MM.1S (cell line): ENCODE results near the gene SLC8A1.

Source experiments
- DNase-seq: peaks from one replicate; pipeline ENCODE4 v3.0.0-alpha.2; 2015
- H2AFZ ChIP-seq: fragments of 300-600 bp; sonication (generic); 2 replicates; pipeline ENCODE4 v1.6.0; 2016; ENCODE audit warnings: antibody characterized with exemption, low read length
- H3F3A ChIP-seq: fragments of 300-600 bp; sonication (generic); 2 replicates; pipeline ENCODE4 v1.6.1; 2016; ENCODE audit warnings: mild to moderate bottlenecking, antibody characterized with exemption, low read length, moderate library complexity, mixed read lengths; ENCODE audit not compliant: insufficient read depth
- H3K27ac ChIP-seq: fragments of 300-600 bp; sonication (generic); 2 replicates; pipeline ENCODE4 v1.5.1; 2016; ENCODE audit warnings: mild to moderate bottlenecking, low read length
- H3K27me3 ChIP-seq: fragments of 300-600 bp; sonication (generic); replicated peaks from 2 replicates; pipeline ENCODE4 v1.6.0; 2016; ENCODE audit warnings: low read length; ENCODE audit not compliant: insufficient read depth
- H3K36me3 ChIP-seq: fragments of 300-600 bp; sonication (generic); replicated peaks from 2 replicates; pipeline ENCODE4 v1.6.1; 2016; ENCODE audit warnings: mild to moderate bottlenecking, low read length, mixed read lengths; ENCODE audit not compliant: insufficient read depth
- H3K4me1 ChIP-seq: fragments of 300-600 bp; sonication (generic); 2 replicates; pipeline ENCODE4 v1.6.1; 2016; ENCODE audit warnings: low read length, mixed read lengths
- H3K4me2 ChIP-seq: fragments of 300-600 bp; sonication (generic); 2 replicates; pipeline ENCODE4 v1.6.0; 2016; ENCODE audit warnings: low read depth, low read length
- H3K4me3 ChIP-seq: fragments of 300-600 bp; sonication (generic); 2 replicates; pipeline ENCODE4 v1.5.1; 2016; ENCODE audit warnings: low read length, mixed read lengths
- H3K79me2 ChIP-seq: fragments of 300-600 bp; sonication (generic); 2 replicates; pipeline ENCODE4 v1.6.1; 2016; ENCODE audit warnings: mixed run types, low read length, mixed read lengths
- H3K9ac ChIP-seq: fragments of 300-600 bp; sonication (generic); 2 replicates; pipeline ENCODE4 v1.6.1; 2016; ENCODE audit warnings: low read length, mixed read lengths
- H3K9me2 ChIP-seq: fragments of 300-600 bp; sonication (generic); replicated peaks from 2 replicates; pipeline ENCODE4 v1.6.1; 2016; ENCODE audit warnings: mild to moderate bottlenecking, low read length, mixed read lengths; ENCODE audit not compliant: insufficient read depth
- H3K9me3 ChIP-seq: fragments of 300-600 bp; sonication (generic); replicated peaks from 2 replicates; pipeline ENCODE4 v1.6.1; 2016; ENCODE audit warnings: mild to moderate bottlenecking, low read length, mixed read lengths; ENCODE audit not compliant: insufficient read depth
- H4K20me1 ChIP-seq: fragments of 300-600 bp; sonication (generic); 2 replicates; pipeline ENCODE4 v1.6.1; 2016; ENCODE audit warnings: mild to moderate bottlenecking, low read length, moderate library complexity, mixed read lengths; ENCODE audit not compliant: insufficient read depth
- EZH2 ChIP-seq: fragments of 300-600 bp; sonication (generic); optimal IDR thresholded peaks from 2 replicates; pipeline ENCODE3; 2017; ENCODE audit warnings: low read depth, mild to moderate bottlenecking, antibody characterized with exemption, low read length, mixed read lengths
- EZH2phosphoT487 ChIP-seq: fragments of 300-600 bp; sonication (generic); IDR thresholded peaks from 2 replicates; pipeline ENCODE4 v1.6.1; 2018; ENCODE audit warnings: antibody characterized with exemption, low read length
- TF ChIP-seq, protein P1 (sequence below): fragments of 300-600 bp; sonication (generic); IDR thresholded peaks from 2 replicates; pipeline ENCODE4 v1.5.1; 2016; ENCODE audit warnings: antibody characterized with exemption, low read length, mixed read lengths

The SLC8A1 gene

GRCh38 chr2:40177366-40177765 is 274.5 kb downstream of the SLC8A1 start:
- H3F3A ChIP-seq, result peaks cover 23% of the 10 kb centered on the region
- DNase-seq, result no peak
- no peaks in the 10 kb centered on the region for H3K79me2 ChIP-seq
- H4K20me1 ChIP-seq, result no peaks in the 10 kb centered on the region
- TF ChIP-seq EZH2phosphoT487 (no peak), EZH2 (no peak)
- TF ChIP-seq, protein P1, sequence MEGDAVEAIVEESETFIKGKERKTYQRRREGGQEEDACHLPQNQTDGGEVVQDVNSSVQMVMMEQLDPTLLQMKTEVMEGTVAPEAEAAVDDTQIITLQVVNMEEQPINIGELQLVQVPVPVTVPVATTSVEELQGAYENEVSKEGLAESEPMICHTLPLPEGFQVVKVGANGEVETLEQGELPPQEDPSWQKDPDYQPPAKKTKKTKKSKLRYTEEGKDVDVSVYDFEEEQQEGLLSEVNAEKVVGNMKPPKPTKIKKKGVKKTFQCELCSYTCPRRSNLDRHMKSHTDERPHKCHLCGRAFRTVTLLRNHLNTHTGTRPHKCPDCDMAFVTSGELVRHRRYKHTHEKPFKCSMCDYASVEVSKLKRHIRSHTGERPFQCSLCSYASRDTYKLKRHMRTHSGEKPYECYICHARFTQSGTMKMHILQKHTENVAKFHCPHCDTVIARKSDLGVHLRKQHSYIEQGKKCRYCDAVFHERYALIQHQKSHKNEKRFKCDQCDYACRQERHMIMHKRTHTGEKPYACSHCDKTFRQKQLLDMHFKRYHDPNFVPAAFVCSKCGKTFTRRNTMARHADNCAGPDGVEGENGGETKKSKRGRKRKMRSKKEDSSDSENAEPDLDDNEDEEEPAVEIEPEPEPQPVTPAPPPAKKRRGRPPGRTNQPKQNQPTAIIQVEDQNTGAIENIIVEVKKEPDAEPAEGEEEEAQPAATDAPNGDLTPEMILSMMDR, result no peak
- H3K4me3 ChIP-seq, result no peak overlapping the region
- no peak overlapping the region for H2AFZ ChIP-seq
- no peak overlapping the region for H3K27ac ChIP-seq
- peaks cover 11% of the 10 kb centered on the region for H3K27me3 ChIP-seq
- no peaks in the 10 kb centered on the region for H3K9me3 ChIP-seq
- peaks cover 22% of the 10 kb centered on the region for H3K4me1 ChIP-seq
- no peaks in the 10 kb centered on the region for H3K9me2 ChIP-seq
- H3K9ac ChIP-seq, result no peak overlapping the region
- no peak overlapping the region for H3K4me2 ChIP-seq
- no peaks in the 10 kb centered on the region for H3K36me3 ChIP-seq

- H3F3A ChIP-seq, result peaks cover 5% of the 10 kb centered on the region
- H3K9ac ChIP-seq, result no peak overlapping the region
- TF ChIP-seq EZH2phosphoT487 (no peak), EZH2 (no peak)
- TF ChIP-seq, protein P1, result no peak
Measured at GRCh38 chr2:40173276-40173675, 278.6 kb downstream of the SLC8A1 start.

GRCh38 chr2:40169856-40170255 is 282.0 kb downstream of the SLC8A1 start:
- H3K36me3 ChIP-seq, result no peaks in the 10 kb centered on the region
- H3K27ac ChIP-seq, result no peak overlapping the region
- H2AFZ ChIP-seq, result no peak overlapping the region
- H3K9ac ChIP-seq, result no peak overlapping the region
- H3K4me2 ChIP-seq, result no peak overlapping the region
- H3F3A ChIP-seq, result no peaks in the 10 kb centered on the region
- no peak overlapping the region for H3K4me3 ChIP-seq
- H3K9me2 ChIP-seq, result no peaks in the 10 kb centered on the region
- no peak for DNase-seq
- H3K9me3 ChIP-seq, result no peaks in the 10 kb centered on the region
- no peaks in the 10 kb centered on the region for H3K27me3 ChIP-seq
- H4K20me1 ChIP-seq, result no peaks in the 10 kb centered on the region
- H3K4me1 ChIP-seq, result peaks cover 11% of the 10 kb centered on the region
- H3K79me2 ChIP-seq, result no peaks in the 10 kb centered on the region
- TF ChIP-seq EZH2phosphoT487 (no peak), EZH2 (no peak)
- TF ChIP-seq, protein P1, result no peak

More at GRCh38 chr2:40173276-40173675, 278.6 kb downstream of the SLC8A1 start:
- 0 out of 2 replicates have a peak, but pooled peaks cover 3% of the 10 kb centered on the region for H3K27me3 ChIP-seq
- H3K27ac ChIP-seq, result no peak overlapping the region
- no peaks in the 10 kb centered on the region for H3K9me3 ChIP-seq
- H4K20me1 ChIP-seq, result no peaks in the 10 kb centered on the region
- no peak overlapping the region for H2AFZ ChIP-seq
- no peak overlapping the region for H3K4me3 ChIP-seq
- H3K9me2 ChIP-seq, result no peaks in the 10 kb centered on the region
- H3K79me2 ChIP-seq, result no peaks in the 10 kb centered on the region
- H3K4me2 ChIP-seq, result no peak overlapping the region
- DNase-seq, result no peak
- H3K4me1 ChIP-seq, result peaks cover 17% of the 10 kb centered on the region
- no peaks in the 10 kb centered on the region for H3K36me3 ChIP-seq
